HG03135 (cell line): ENCODE data around the gene DUS2.
"Not testable (repeated sequence)": the region's sequence is repeated elsewhere in the genome, so short reads cannot be mapped to it uniquely, and the experiment has no call there.

Source experiments
- ATAC-seq: cut with Tn5 transposase; IDR thresholded peaks from one replicate; pipeline ENCODE4 v1.9.1; 2021; ENCODE audit warnings: mild to moderate bottlenecking, moderate library complexity; ENCODE audit not compliant: unreplicated experiment

The DUS2 gene

DNA sequence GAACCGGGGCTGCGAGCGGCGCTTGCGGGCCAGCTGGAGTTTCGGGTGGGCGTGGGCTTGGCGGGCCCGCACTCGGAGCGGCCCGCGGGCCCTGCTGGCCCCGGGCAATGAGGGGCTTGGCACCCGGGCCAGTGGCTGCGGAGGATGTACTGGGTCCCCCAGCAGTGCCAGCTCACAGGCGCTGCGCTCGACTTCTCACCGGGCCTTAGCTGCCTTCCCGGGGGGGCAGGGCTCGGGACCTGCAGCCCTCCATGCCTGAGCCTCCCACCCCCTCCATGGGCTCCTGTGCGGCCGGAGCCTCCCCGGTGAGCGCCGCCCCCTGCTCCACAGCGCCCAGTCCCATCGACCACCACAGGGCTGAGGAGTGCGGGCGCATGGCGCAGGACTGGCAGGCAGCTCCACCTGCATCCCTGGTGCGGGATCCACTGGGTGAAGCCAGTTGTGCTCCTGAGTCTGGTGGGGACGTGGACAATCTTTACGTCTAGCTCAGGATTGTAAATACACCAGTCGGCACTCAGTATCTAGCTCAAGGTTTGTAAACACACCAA, 24.8 kb upstream of the DUS2 start:
- not testable (repeated sequence) for ATAC-seq

DNA sequence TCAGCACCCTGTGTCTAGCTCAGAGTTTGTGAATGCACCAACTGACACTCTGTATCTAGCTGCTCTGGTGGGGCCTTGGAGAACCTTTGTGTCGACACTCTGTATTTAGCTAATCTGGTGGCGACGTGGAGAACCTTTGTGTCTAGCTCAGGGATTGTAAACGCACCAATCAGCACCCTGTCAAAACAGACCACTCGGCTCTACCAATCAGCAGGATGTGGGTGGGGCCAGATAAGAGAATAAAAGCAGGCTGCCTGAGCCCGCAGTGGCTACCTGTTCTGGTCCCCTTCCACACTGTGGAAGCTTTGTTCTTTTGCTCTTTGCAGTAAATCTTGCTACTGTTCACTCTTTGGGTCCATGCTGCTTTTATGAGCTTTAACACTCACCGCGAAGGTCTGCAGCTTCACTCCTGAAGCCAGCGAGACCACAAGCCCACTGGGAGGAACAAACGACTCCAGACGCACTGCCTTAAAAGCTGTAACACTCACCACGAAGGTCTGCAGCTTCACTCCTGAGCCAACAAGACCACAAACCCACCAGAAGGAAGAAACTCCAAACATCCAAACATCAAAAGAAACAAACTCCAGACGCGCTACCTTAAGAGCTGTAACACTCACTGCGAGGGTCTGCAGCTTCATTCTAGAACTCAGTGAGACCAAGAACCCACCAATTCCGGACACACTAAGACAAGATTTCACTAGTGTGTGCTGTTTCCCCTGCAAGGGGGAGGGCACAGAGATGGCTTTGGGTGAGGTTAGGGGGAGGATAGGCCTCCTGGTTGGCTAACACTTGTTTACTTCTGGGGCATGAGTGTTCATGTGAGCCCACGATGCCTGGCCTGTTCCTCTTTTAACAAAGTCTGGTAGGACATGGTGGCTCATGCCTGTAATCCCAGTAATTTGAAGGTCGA, 24.1 kb upstream of the DUS2 start, which contains the start of gene DPEP2:
Gene DPEP2, minus strand, starts transcription at position 706 of the 910 bp plus-strand sequence. CDS start 6,272 bp downstream, outside the sequence.
- ATAC-seq: not testable (repeated sequence)

DNA sequence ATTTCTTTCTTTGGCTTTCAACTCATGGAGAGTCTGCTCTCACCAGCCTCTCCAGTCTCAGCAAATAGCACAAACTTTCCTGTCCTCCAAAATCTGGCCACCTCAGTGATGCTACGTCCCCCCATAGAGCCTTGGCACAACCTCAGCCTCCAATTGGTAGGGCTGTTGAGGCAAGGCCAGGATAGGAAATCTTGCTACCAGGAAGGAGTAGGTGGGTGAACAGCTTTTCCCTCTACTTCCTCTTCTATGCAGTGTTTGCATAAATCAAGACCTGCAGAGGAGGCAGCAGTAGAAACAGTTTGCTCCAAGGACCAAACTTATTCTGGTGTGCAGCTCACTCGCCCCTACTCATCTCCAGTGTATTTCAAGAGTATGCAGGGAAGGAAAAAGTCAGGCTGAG, 23.1 kb upstream of the DUS2 start:
- ATAC-seq: no peak

DNA sequence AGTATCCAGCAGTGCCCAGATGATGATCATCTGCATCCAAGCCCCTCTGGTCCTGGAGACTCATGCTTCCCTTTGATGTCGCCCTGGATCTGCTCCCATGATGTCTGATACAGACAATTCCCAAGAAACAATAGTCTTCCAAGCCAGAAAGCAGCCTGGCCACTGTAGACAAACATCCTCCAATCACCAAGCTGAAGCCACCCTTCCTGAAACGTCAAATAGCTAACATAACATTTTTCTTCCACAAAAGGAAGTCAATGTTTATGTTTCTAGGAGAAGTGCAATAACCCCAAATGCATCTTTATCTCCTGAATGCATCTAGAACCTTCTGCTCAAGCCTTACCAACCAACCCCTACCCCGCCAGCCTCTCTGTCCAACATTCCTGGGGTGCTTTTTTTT, 22.6 kb upstream of the DUS2 start:
- ATAC-seq: no peak

DNA sequence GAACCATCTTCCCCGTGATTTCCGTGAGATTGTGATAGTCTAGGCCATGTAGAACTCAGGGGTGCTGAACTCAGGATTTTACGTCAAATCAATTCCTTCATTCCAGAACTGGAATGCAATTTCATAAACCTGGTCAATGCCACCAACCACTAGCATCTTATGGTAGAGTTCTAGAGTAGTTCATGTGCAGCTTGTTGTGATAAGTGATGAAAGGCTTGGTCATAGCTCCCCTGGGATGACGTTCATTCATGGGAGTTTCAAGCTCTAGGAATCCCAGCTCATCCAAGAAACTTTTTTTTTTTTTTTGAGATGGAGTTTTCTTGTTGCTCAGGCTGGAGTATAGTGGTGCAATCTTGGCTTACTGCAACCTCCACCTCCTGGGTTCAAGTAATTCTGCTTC, 20.1 kb upstream of the DUS2 start:
- ATAC-seq: no peak

DNA sequence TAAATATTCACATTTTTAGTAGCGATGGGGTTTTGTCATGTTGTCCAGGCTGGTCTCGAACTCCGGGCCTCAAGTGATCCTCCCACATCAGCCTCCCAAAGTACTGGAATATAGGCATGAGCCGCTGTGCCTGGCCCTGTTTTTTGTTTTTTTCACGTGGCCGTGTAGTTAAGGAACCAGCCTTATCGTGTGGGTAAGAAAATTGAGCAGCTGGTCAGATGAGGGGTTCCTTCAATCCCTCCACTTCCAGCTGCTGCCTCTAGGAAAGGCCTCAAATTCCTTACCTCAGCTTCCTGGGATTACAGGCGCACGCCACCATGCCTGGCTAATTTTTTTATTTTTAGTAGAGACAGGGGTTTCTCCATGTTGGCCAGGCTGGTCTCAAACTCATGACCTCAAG, 17.9 kb upstream of the DUS2 start:
- ATAC-seq: no peak

DNA sequence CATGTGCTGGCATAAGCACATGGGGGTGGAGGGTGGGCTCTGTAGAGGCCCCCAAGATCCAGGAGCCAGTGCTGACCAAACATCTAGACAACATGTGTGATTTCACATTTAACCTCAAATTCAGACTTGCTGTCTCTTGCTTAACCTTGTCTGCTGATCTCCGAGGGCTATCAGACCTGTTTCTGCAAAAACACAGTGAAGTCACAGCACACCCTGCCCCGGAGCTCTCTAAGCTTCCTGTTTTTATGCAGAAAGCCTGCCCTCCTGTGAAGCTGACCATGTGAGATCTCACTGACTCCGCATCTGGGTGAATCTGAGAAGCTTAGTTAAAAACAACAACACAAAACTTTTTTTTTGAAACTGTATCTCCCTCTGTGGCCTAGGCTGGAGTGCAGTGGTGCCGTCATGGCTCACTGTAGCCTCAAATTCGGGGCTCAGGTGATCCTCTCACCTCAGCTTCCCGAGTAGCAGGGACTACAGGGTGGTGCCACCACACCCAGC, 17.2 kb upstream of the DUS2 start:
- ATAC-seq: no peak

DNA sequence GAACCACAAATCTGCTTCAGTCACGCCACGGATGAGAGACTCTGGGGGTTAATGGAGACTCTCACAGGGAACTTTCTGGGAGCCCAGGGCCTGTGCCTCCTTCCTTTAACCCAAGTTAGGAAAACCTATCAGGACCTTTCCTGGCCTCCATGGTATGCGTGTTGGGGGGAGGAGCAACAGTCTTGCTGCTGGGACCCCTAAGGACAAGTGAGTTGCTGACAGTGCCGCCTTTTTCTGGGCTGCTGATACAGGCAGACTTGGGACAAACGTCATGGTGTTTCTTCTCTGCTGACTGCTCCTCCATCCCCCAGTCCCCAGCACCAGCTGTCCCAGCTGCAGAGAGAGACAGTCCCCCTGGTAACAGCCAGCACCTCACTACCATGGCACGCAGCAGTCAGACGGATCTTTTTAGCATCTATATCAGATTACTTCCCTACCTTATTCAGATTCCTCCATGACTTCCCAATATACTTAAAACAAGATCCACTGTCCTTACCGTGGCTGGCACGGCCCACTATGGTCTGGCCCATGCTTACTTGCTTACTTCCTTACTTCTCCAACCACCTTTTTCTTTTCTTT, 13.8 kb upstream of the DUS2 start:
- ATAC-seq: no peak

DNA sequence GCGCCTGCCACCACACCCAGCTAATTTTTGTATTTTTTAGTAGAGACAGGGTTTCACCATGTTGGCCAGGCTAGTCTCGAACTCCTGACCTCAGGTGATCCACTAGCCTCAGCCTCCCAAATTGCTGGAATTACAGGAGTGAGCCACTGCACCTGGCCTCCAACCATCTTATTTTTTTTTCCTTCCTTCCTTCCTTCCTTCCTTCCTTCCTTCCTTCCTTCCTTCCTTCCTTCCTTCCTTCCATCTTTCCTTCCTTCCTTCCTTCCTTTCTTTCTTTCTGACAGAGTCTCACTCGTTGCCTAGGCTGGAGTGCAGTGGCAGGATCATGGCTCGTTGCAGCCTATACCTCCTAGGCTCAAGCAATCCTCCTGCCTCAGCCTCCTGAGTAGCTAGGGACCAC, 13.2 kb upstream of the DUS2 start:
- not testable (repeated sequence) for ATAC-seq

DNA sequence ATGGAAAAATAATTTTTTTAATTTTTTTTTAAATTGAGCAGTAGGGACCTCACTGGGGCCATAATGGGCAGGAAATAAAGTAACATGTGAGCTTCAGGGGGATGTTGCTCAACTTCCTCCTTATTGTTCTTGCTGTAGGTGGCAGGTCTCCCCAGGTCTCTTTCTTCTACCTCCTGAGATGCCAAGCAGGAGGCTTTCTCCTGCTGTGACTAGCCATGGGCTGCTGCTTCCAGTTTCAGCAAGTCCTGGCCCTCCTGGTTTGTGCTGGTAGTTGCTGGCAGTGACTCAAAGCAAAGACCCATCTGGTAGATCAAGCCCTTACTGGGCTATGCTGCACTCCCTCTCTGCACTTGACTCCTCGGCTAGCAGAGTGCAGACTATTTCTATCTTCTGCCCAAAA, 9.6 kb upstream of the DUS2 start:
- ATAC-seq: no peak

DNA sequence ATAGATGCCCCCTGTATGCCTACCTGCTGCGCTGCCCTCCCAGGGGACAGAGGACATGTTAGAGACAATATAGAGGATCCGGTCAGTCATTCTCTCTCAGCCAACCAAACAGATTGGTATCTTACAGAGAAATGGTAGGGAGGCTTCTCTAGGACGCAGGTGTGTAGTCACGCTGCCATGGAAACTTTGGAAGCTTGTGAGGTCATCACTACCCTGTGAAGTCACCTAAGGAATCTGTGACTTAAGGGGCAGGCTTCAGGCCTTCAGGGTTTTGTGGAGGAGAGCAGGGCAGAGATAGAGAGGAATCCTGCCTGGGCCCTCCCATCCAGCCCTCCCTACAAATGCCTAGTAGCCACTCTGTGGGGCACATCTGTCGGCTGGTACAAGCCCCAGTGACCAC, 7.4 kb upstream of the DUS2 start, which contains the start of gene DPEP2NB:
Gene DPEP2NB, minus strand, starts transcription at position 231 of the 400 bp plus-strand sequence. Its CDS starts 141 bp downstream, at position 90.
- ATAC-seq: no peak

DNA sequence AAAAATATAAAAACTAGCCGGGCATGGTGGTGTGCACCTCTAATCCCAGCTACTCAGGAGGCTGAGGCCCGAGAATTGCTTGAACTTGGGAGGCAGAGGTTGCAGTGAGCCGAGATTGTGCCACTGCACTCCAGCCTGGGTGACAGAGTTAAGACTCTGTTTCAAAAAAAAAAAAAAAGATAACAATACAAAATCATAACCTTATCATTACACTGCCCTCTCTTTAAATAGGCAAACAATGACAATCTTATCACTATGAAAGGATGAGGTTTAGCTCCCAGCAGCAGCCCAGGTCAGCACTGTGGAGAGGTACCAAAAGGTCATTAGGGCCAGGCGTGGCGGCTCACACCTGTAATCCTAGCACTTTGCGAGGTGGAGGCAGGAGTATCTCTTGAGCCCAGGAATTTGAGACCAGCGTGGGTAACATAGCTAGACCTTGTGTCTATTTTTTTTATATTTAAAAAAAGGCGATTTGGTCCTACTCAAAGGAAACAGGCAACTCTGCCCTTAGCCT, 3.9 kb upstream of the DUS2 start:
- no peak for ATAC-seq

DNA sequence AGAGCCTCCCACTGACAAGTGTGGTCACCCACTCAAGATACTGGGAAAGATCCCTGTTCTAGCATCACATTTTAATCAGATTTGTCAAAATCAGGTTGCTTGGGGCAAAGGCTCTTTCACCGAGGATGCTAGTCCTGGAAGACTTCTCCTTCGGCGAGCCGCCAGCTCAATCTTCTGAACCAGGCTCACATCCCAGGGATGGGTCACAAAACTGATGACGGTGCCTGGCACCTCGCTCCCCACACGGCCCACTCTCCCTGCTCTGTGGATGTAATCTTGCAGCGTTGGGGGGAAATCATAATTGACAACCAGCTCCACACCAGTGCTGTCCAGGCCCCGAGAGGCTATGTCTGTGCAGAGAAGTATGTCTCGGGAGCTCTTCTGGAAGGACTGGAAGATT, 1.6 kb upstream of the DUS2 start:
- ATAC-seq: no peak

DNA sequence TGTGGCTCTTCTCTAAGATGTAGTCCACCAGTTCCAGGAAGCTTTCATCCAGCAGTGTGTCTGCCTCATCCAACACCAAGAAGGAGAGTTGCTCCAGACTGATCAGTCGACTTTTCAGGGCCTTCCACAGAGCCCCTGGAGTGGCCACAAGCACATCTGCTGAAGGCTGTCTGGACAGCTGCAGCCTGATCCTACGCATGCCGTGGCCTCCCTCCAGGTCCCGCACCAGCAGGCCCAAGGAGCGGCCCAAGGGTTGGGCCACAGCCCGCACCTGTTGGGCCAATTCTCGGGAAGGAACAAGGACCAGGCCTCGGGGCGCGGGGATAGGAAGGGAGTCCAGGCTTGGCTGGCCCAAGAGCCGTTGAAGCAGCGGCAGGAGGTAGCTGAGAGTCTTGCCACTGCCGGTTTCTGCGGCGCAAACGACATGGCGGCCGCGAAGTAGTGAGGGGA, 781 bp upstream of the DUS2 start:
- ATAC-seq: peak; percentile 3

DNA sequence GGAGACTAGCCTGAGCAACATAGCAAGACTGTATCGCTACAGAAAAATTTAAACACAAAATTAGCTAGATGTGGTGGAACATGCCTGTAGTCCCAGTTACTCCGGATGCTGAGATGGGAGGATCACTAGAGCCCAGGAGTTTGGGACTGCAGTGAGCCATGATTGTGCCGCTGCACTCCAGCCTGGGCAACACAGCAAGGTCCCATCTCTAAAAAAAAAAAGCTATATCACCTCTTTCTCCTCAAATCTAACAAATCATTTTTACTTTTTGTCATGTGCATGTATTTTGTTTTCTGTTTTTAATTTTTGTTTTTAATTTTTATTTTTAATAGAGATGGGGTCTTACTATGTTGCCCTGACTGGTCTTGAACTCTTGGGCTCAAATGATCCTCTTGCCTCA, 5.9 kb downstream of the DUS2 start:
- ATAC-seq: no peak

DNA sequence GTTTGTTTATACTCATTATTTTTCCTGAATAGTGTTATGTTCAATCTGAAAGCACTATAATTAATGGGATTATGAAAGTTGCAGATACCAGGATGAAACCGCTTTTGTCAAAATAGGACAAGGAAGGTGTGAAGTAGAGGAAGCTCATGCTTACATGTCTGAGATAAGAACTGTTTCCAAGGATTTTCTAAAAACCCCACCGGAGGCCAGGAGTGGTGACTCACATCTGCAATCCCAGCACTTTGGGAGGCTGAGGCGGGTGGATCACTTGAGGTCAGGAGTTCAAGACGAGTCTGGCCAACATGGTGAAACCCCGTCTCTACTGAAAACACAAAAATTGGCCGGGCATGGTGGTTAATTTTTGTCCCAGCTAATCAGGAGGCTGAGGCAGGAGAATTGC, 7.0 kb downstream of the DUS2 start:
- ATAC-seq: not testable (repeated sequence)

DNA sequence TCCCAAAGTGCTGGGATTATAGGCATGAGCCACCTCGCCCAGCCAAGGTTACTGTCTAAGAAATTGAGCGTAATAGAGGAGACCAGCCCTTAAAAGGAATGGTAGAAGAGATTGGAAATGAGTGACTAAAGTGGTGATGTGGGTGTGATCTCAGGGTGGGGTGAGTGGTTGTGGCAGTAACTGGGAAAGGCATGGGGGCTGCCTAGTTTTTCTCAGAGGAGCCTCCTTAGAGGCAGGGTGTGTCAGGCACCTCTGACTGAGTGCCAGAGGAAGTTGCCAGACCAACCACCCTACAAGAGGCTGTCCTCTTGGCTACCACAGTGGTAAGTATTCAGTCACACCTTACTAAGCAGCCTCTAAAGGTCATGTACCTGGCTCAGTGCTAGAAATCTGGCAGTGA, 8.9 kb downstream of the DUS2 start:
- no peak for ATAC-seq

DNA sequence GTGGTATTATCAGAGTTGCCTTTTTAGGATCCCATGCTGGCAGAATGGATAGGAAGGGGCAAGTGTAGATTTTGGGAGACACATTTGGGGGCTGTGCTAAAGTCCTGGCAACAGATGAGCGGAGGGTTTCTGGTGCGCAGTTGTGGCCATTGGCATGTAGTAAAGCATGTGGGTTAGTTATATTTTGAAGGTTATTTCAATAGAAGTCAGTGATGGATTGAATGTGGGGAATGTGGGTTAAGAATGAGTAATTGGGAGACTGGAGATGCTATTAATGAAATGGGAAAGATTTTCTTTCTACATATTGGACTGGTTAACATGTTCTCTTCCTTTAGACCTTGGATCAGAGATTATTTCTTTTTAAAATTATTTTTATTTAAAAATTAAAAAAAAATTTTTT, 10.0 kb downstream of the DUS2 start:
- ATAC-seq: no peak

DNA sequence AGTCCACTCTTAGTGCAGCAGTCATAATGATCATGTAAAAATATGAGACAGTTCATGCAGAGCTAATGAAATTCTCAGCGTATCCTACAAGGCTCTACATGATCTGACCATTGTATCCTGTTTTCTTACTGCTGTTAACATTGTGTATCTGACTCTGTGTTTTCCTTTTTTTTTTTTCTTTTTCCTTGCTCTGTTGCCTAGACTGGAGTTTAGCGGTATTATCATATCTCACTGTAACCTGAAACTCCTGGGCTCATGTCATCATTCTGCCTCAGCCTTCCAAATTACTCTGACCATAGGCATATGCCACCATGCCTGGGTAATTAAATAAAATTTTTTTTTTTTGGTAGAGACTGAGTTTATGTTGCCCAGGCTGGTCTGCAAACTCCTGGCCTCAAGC, 12.1 kb downstream of the DUS2 start:
- no peak for ATAC-seq

DNA sequence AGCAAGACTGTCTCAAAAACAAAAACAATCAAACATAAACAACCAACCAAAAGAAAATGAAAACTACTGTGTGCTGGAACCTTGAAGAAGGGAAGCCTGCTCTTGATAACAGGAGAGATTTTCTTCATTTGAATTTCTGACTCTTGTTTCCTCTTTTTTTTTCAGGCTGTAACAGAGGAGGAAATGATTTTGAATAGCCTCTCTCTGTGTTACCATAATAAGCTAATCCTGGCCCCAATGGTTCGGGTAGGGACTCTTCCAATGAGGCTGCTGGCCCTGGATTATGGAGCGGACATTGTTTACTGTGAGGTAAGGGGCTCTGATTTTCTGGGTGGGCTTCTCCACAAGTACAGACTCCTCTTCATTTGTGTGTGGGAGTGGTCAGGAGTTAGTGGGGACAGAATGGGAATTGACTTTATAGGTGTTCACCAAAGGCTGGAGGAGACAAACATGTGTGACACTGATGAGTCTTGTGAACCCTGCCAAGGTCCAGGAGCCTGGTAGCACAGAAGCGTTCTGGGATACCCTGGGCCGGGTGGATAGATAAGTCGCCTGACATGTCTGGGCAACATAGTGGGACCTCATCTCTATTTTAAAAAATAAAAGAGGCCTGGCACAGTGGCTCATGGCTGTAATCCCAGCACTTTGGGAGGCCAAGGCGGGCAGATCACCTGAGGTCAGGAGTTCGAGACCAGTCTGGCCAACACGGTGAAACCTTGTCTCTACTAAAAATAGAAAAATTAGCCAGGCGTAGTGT, 14.9 kb downstream of the DUS2 start:
- ATAC-seq: no peak
